Retinal pigment epithelial cell (primary cell): Measurements from ENCODE around the gene PPP2R2C.

Experiments used
- DNase-seq: peaks from one replicate; pipeline ENCODE4 v3.0.0-alpha.2; 2010; ENCODE audit warnings: low read depth
- H3K4me3 ChIP-seq: 2 replicates; pipeline ENCODE4 v1.5.1; 2011; ENCODE audit warnings: mild to moderate bottlenecking, low read length, control low read depth, moderate library complexity
- CTCF ChIP-seq: conservative IDR thresholded peaks from 2 replicates; pipeline ENCODE4 v1.5.1; 2011; ENCODE audit warnings: low read depth, low read length, control low read depth, inconsistent platforms

Gene PPP2R2C

DNA sequence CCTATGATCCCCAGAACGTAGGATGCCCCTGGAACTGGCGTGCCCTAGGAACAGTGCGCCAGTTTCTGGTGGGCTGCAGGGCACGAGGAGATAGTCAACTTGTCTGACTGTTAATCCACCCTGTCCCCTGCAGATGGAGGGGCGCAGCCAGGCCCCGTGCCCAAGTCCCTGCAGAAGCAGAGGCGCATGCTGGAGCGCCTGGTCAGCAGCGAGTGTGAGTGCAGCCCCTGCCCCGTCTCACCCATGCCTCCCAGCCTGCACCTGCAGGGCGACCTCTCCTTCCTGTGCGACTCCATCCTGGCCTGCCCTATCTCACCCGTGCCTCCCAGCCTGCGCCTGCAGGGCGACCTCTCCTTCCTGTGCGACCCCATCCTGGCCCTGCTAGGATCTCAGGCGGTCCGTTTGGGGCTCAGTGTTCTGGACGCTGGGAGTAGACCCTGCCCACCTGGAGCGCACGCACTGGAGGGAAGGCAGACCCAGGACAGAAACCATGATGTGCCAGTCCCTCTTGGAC lies 180.6 kb downstream of the PPP2R2C start:
- DNase-seq: no peak
- no peak overlapping the region for H3K4me3 ChIP-seq
- TF ChIP-seq CTCF: no peak

DNA sequence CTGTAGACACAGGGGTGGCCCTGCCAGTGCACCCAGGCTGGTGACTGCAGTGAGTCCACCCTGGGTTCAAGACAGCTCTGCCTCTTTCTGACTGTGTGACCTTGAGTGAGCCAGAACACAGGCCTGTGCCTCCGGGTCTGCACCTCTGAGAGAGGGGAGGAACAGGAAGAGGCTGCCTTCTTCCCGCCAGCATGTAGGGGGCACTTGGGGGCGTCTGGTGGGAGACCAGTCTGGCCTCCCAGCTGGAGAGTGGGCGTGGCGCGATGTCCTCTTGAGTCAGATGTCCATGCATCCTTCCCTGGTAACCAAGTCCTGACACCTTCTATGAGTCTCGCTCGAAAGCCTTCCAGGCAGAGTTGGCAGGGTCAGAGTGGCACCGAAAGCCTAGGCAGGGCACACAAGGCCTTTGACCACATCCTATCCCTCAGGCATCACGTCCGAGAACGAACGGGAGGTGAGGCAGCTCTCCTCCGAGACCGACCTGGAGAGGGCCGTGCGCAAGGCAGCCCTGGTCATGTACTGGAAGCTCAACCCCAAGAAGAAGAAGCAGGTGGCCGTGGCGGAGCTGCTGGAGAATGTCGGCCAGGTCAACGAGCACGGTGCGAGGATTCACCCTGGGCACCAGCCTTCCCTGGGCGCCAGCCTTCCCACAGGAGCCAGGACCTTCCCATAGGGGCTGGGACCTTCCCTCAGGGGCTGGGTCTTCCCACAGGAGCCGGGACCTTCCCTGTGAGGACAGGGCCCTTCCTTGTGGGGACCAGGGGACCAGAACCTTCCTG lies 181.5 kb downstream of the PPP2R2C start:
- no peak overlapping the region for H3K4me3 ChIP-seq
- no peak for DNase-seq
- TF ChIP-seq CTCF: no peak

DNA sequence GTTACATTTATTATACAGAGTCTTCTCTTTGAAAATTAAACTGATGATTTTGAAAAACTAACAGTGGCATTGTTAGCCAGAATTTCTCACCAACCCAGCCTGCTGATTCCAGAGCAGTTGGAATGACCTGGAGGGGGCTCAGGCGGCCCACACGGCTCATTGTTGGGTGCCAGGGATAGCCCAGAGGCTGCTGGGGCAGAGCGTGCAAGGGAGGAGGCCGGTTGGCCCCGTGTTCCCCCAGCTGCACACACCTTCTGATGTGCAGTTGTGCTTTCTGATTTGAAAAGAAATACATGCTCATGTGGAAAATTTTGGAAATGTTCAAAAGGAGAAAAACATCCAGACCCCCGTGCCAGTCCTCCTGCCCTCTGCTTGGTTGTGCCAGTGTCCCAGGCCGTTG lies 182.2 kb downstream of the PPP2R2C start:
- no peak overlapping the region for H3K4me3 ChIP-seq
- no peak for TF ChIP-seq CTCF
- DNase-seq: no peak

DNA sequence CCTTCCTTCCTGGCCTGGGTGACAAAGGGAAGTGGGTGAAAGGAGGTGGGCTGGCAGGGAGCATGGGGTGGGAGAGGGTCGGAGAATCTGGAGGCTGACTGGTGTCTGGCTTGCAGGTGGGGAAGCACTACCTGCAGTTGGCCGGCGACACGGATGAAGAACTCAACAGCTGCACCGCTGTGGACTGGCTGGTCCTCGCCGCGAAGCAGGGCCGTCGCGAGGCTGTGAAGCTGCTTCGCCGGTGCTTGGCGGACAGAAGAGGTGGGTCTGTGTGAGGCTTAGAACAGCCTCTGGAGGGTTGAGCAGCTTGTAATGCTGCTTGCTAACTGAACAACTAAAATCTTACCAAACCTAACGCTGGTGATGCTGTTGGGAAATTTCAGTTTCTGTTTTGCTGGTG lies 183.5 kb downstream of the PPP2R2C start:
- no peak overlapping the region for H3K4me3 ChIP-seq
- DNase-seq: no peak
- no peak for TF ChIP-seq CTCF

- no peak overlapping the region for H3K4me3 ChIP-seq
- no peak for TF ChIP-seq CTCF
- no peak for DNase-seq
These were observed 184.1 kb downstream of the PPP2R2C start for GRCh38 chr4:6288342-6288741.

- TF ChIP-seq CTCF: no peak
- DNase-seq: no peak
- H3K4me3 ChIP-seq: no peak overlapping the region
These were observed 185.2 kb downstream of the PPP2R2C start for GRCh38 chr4:6287017-6287788.
